GM13976 (cell line): ENCODE measurements around the gene STK10.
A peak's percentile ranks its signal among the peaks of the same experiment; 100 is the strongest.

Experiments used
- DNase-seq: peaks from one replicate; pipeline ENCODE4 v3.0.0; 2012; ENCODE audit warnings: low spot score
- CTCF ChIP-seq: IDR thresholded peaks from 2 replicates; pipeline ENCODE4 v1.5.1; 2012; ENCODE audit warnings: borderline replicate concordance, mild to moderate bottlenecking; ENCODE audit not compliant: insufficient read depth; ENCODE audit errors: extremely low read depth, missing control alignments, control extremely low read depth
- in situ Hi-C: fragments of 300-500 bp; cut with MboI; formaldehyde crosslinking; loops from one replicate; pipeline ENCODE4 v1.12.0; 2022; ENCODE audit warnings: low sequenced_read_pairs, mixed read lengths, inconsistent platforms; ENCODE audit not compliant: unreplicated experiment

Gene STK10

GRCh38 chr5:172223901-172224873, 36.2 kb upstream of the STK10 start:
- DNase-seq: peak; percentile 40
- in situ Hi-C loops: no loop called here
- TF ChIP-seq CTCF: no peak

- in situ Hi-C loops: no loop called here
- no peak for DNase-seq
- no peak for TF ChIP-seq CTCF
These were observed 31.3 kb upstream of the STK10 start for GRCh38 chr5:172219296-172219695.

DNA sequence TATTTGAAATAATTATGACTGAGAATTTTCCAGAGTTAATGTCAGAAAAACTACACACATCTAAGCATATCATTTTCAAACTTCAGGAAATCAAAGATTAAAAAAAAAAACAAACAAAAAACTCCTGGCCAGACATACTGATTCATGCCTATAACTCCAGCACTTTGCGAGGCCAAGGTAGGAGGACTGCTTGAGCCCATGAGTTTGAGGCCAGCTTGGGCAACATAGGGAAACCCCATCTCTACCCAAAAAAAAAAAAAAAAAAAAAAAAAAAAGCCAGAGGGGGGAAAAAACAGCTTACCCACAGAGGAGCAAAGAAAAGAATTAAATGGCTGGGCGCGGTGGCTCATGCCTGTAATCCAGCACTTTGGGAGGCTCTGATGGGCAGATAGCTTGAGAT, 28.3 kb upstream of the STK10 start:
- DNase-seq: no peak
- TF ChIP-seq CTCF: no peak
- in situ Hi-C loops: no loop called here

DNA sequence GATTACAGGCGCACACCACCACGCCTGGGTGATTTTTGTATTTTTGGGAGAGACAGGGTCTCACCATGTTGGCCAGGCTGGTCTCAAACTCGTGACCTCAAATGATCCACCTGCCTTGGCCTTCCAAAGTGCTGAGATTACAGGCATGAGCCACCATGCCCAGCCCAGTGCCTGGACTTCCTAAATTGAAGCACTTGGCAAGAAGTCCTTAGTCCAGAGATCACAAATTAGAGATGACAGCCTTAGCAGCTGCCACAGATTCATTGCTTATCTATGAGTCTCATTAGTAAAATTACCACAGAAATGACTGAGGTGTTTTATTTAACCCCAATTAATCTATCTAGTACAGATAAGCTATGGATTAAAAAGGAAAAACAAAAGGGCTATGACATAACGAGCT, 25.1 kb upstream of the STK10 start:
- in situ Hi-C loops: no loop called here
- no peak for TF ChIP-seq CTCF
- DNase-seq: no peak

DNA sequence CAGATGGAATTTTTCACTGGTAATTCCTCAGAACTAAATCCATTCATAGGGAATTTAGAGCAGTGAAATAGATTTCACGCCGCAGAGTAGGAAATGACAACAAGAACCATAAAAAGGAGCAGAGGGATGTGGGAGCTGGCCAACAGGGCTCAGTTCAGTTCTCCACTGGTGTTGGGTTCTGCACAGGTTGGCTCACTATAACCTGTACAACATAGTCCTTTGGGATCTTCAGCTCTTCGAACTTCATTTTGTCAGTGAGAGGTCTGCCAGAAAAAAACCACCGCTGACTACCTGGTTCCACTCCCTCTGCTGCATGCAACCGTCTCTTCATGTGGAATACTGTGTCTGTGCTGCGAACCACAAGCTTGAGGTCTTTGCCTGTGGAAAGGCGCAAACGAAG, 23.7 kb upstream of the STK10 start:
- DNase-seq: no peak
- TF ChIP-seq CTCF: no peak
- in situ Hi-C loops: no loop called here

GRCh38 chr5:172209714-172210113, 21.7 kb upstream of the STK10 start:
- no peak for TF ChIP-seq CTCF
- DNase-seq: no peak
- in situ Hi-C loops: no loop called here
